COR-L47 (cell line): ENCODE measurements around the gene LMF1.
"Not testable (repeated sequence)": the region's sequence is repeated elsewhere in the genome, so short reads cannot be mapped to it uniquely, and the experiment has no call there.

Experiments used
- DNase-seq: peaks from one replicate; lab custom pipeline; 2025; lab: John Stamatoyannopoulos, UW

Gene LMF1

GRCh38 chr16:827513-827912, 143.3 kb downstream of the LMF1 start:
- no peak for DNase-seq

- no peak for DNase-seq
Observed at GRCh38 chr16:825341-826061, 145.3 kb downstream of the LMF1 start.

- DNase-seq, result no peak
Observed at GRCh38 chr16:824601-825000, 146.2 kb downstream of the LMF1 start.

GRCh38 chr16:824194-824593, 146.6 kb downstream of the LMF1 start:
- no peak for DNase-seq

- DNase-seq, result no peak
Observed at GRCh38 chr16:822909-823297, 147.9 kb downstream of the LMF1 start.

- DNase-seq, result no peak
Observed at GRCh38 chr16:822174-822908, 148.4 kb downstream of the LMF1 start.

- DNase-seq, result no peak
Observed at GRCh38 chr16:821751-822150, 149.0 kb downstream of the LMF1 start.

- no peak for DNase-seq
Observed at GRCh38 chr16:820748-821147, 150.0 kb downstream of the LMF1 start.

GRCh38 chr16:820044-820408, 150.8 kb downstream of the LMF1 start:
- not testable (repeated sequence) for DNase-seq

GRCh38 chr16:819336-820043, 151.3 kb downstream of the LMF1 start:
- DNase-seq, result no peak

- DNase-seq, result no peak
Observed at GRCh38 chr16:818592-818991, 152.2 kb downstream of the LMF1 start.

GRCh38 chr16:818132-818531, 152.7 kb downstream of the LMF1 start:
- DNase-seq, result no peak

- DNase-seq, result no peak
Observed at GRCh38 chr16:817001-817906, 153.5 kb downstream of the LMF1 start.

- DNase-seq, result no peak
Observed at GRCh38 chr16:815861-816260, 154.9 kb downstream of the LMF1 start.

GRCh38 chr16:814974-815373, 155.8 kb downstream of the LMF1 start:
- no peak for DNase-seq

- DNase-seq, result no peak
Observed at GRCh38 chr16:813916-814412, 156.8 kb downstream of the LMF1 start.

- DNase-seq, result no peak
Observed at GRCh38 chr16:813204-813915, 157.4 kb downstream of the LMF1 start.

- no peak for DNase-seq
Observed at GRCh38 chr16:808085-808386, 162.7 kb downstream of the LMF1 start.

GRCh38 chr16:807347-808084, 163.3 kb downstream of the LMF1 start:
- peak; percentile 92 for DNase-seq

- DNase-seq, result no peak
Observed at GRCh38 chr16:805474-805873, 165.3 kb downstream of the LMF1 start.
